ENCODE data around the gene PPT2.

DNA sequence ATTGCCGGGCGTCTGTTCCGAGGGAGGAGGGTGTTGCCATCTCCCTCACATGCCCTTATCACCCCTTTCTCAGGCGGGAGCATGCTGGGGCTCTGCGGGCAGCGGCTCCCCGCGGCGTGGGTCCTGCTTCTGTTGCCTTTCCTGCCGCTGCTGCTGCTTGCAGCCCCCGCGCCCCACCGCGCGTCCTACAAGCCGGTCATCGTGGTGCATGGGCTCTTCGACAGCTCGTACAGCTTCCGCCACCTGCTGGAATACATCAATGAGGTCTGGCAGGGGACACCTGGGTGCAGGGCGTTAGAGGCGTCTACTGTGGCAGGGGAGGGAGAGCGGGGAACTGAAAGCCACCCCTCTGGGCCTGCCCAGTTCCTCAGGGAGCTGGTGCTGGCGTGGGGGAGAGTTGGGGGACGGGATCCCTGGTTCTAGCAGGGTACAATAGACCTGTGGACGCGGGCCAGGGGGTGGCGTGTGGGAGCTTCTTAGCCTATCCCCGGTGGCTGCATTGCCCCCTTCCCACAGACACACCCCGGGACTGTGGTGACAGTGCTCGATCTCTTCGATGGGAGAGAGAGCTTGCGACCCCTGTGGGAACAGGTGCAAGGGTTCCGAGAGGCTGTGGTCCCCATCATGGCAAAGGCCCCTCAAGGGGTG lies 697 bp downstream of the PPT2 start:
- TF ChIP-seq CTCF (IDR thresholded peaks at IDR 0.05; ENCODE audit: control extremely low read depth in 1 of 3, insufficient read depth in 1 of 3, low read depth in 1 of 3, low read length in 3 of 3) (peak in 2 of 3 experiments; percentile 62 to 70; a peak in 3 of 4 replicates), FOSL1 (IDR thresholded peaks at IDR 0.05; ENCODE audit: insufficient read depth, low read depth, low read length) (no peak), EP300 (IDR thresholded peaks at IDR 0.05; ENCODE audit: borderline replicate concordance in 1 of 2, low read depth in 2 of 2, low read length in 2 of 2) (no peak), SIN3A (conservative IDR thresholded peaks at IDR 0.05 in 1 of 2, IDR thresholded peaks at IDR 0.05 in 1 of 2; ENCODE audit: low read depth in 1 of 2, low read length in 2 of 2) (peak in 1 of 2 experiments; percentile 12; a peak in 1 of 4 replicates), SIX5 (IDR thresholded peaks at IDR 0.05; ENCODE audit: low read depth, low read length) (no peak), RNF2 (IDR thresholded peaks at IDR 0.05; ENCODE audit: borderline replicate concordance, low read depth, low read length, missing control alignments, poor library complexity, severe bottlenecking) (no peak), POLR2A (IDR thresholded peaks at IDR 0.05; ENCODE audit: control extremely low read depth in 1 of 2, low read depth in 2 of 2, low read length in 2 of 2) (no peak)

Data from H1 (cell line).